Esophagus muscularis mucosa (tissue), 4 donors: ENCODE results near the gene METTL18. TPM values are rescaled to one million over a fixed set of nuclear protein-coding genes. Genes with fewer than 3 reads are reported as not detected.
A peak's percentile ranks its signal among the peaks of the same experiment; 100 is the strongest.

Experiments used
- DNase-seq: peaks from one replicate; pipeline ENCODE4 v3.0.0-alpha.2; 2017; ENCODE audit errors: extremely low spot score
- H3K27ac ChIP-seq, 4 donors: fragments of 200-600 bp; sonication (generic); replicated peaks in 1 of 4; 1 replicate in 3 of 4; 2 replicates in 1 of 4; pipeline ENCODE4 v1.5.1; 2016 to 2019; ENCODE audit warnings: mild to moderate bottlenecking in 1 of 4
- H3K27me3 ChIP-seq, 4 donors: fragments of 200-600 bp; sonication (generic); one replicate each; pipeline versions ENCODE4 v1.5.1 to v1.6.0; 2016 to 2019
- H3K36me3 ChIP-seq, 4 donors: fragments of 200-600 bp; sonication (generic); one replicate each; pipeline ENCODE4 v1.5.1; 2016 to 2019
- H3K4me1 ChIP-seq, 4 donors: fragments of 200-600 bp; sonication (generic); one replicate each; pipeline ENCODE4 v1.5.1; 2016 to 2019
- H3K4me3 ChIP-seq, 4 donors: fragments of 200-600 bp; sonication (generic); 1 replicate in 2 of 4; 2 replicates in 2 of 4; pipeline ENCODE4 v1.5.1; 2016 to 2019; ENCODE audit warnings: mild to moderate bottlenecking in 4 of 4, moderate library complexity in 1 of 4
- H3K9me3 ChIP-seq, 4 donors: fragments of 200-600 bp; sonication (generic); 1 replicate in 3 of 4; 2 replicates in 1 of 4; pipeline ENCODE4 v1.5.1; 2016 to 2019
- CTCF ChIP-seq, 3 experiments: fragments of 200-600 bp in 2 of 3; fragments of 450-650 bp in 1 of 3; sonication (generic) in 2 of 3; IDR thresholded peaks; one replicate each; pipeline ENCODE4 v1.5.1; 2017 to 2019; ENCODE audit warnings: antibody characterized with exemption in 3 of 3, mild to moderate bottlenecking in 2 of 3, moderate library complexity in 1 of 3
- EP300 ChIP-seq: sonication (generic); formaldehyde crosslinking; IDR thresholded peaks from one replicate; pipeline ENCODE4 v1.6.1; 2017; ENCODE audit warnings: antibody characterized with exemption
- POLR2A ChIP-seq: fragments of 450-650 bp; IDR thresholded peaks from one replicate; pipeline ENCODE4 v1.6.1; 2017; ENCODE audit warnings: antibody characterized with exemption, moderate library complexity, mild to moderate bottlenecking, low read depth
- POLR2AphosphoS5 ChIP-seq, 2 donors: sonication (generic); formaldehyde crosslinking; IDR thresholded peaks; one replicate each; pipeline ENCODE4 v1.6.1; 2017; ENCODE audit warnings: antibody characterized with exemption in 2 of 2
- WGBS: methylation state at CpG from one replicate; pipeline ENCODE4 v1.1.5; 2018; 5-methylcytosine and 5-hydroxymethylcytosine counted together
- intact Hi-C: fragments of 100-400 bp; cut with DNase I; formaldehyde crosslinking; loops from one replicate; pipeline ENCODE4 v1.15.1; 2023
- total RNA-seq, 4 donors: library from RNA; depleted of rRNA; stranded (reverse); fragments of >200 nt; gene quantifications; one replicate each; pipeline versions ENCODE4 v1.1.0 to v1.2.1, GENCODE V29; 2016

METTL18 gene
- 1 to 10 TPM; 5.6 to 6.8 (median 6.2) TPM for total RNA-seq

GRCh38 chr1:169794530-169795416 is at the start of gene METTL18:
Gene METTL18, minus strand, starts transcription at chr1:169794907. Its CDS starts 1,212 bp downstream, at chr1:169793695.
- Histone ChIP-seq H3K27me3 (no peaks in the 10 kb centered on the region), H3K4me1 (peaks cover 16 to 26% (median 20%) of the 10 kb centered on the region in 4 donors), H3K36me3 (no peaks in the 10 kb centered on the region), H3K9me3 (no peaks in the 10 kb centered on the region), H3K27ac (peak within 1 kb of the TSS; percentile 79 to 87 (median 86)), H3K4me3 (peak within 1 kb of the TSS; percentile 64 to 81 (median 70))
- WGBS = under 1% methylated on average over 38 of the region's 48 CpGs
- intact Hi-C loops = loop anchor here (5.0 kb wide), 1 partner anchor 98 kb away; the partner anchor contains the start of gene SCYL3
- TF ChIP-seq CTCF (IDR thresholded peaks at IDR 0.05) (no peak), POLR2AphosphoS5 (IDR thresholded peaks at IDR 0.05) (peak; percentile 75 to 88)
- peak; percentile 98 for DNase-seq

DNA sequence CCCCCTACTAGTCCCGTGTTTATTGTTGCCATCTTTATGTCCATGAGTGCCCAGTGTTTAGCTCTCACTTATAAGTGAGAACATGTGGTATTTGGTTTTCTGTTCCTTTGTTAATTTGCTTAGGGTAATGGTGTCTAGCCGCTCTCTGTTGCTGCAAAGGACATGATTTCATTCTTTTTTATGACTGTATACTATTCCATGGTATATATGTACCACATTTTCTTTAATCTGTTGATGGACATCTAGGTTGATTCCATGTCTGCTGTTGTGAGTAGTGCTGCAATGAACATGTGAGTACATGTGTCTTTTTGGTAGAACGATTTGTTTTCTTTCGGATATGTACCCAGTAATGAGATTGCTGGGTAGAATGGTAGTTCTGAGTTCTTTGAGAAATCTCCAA is 44.2 kb upstream of the METTL18 start:
- Histone ChIP-seq H3K4me3 (no peak overlapping the region), H3K36me3 (peaks cover 3 to 41% (median 16%) of the 10 kb centered on the region in 4 donors), H3K9me3 (no peaks in the 10 kb centered on the region), H3K4me1 (no peaks in the 10 kb centered on the region), H3K27ac (no peak overlapping the region), H3K27me3 (no peaks in the 10 kb centered on the region)
- TF ChIP-seq CTCF (IDR thresholded peaks at IDR 0.05) = no peak
- TF ChIP-seq POLR2AphosphoS5 (IDR thresholded peaks at IDR 0.05) = no peak
- no peak for TF ChIP-seq POLR2A
- TF ChIP-seq EP300 = no peak
- DNase-seq = no peak
- 72% methylated on average over 4 of the region's 4 CpGs for WGBS
- intact Hi-C loops = no loop called here

GRCh38 chr1:169836198-169836597 is 41.5 kb upstream of the METTL18 start:
- Histone ChIP-seq H3K36me3 (peaks cover 6 to 54% (median 22%) of the 10 kb centered on the region in 4 donors), H3K9me3 (no peaks in the 10 kb centered on the region), H3K27ac (no peak overlapping the region), H3K4me3 (no peak overlapping the region), H3K27me3 (no peaks in the 10 kb centered on the region), H3K4me1 (no peaks in the 10 kb centered on the region)
- no peak for DNase-seq
- TF ChIP-seq EP300 (no peak), POLR2A (no peak)
- intact Hi-C loops = no loop called here
- 100% methylated on average over 1 of the region's 1 CpG for WGBS

DNA sequence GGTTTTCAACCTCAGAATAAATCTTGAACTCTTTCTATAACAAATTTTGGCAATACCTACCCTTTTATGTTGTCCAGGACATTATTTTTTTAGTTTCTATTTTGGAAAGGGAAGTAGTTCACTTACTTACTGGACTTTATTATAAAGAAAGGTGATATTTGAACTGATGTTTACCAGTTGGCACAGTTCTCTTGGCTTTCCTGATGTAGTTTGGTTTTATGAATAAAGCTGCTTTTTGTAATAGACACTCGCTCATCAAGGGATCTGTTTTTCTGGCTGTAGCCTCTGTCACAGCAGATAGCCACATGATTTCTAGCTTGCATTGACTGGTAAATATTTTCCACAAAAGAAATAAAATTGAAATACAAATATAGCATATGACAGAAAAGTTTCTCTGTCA is 40.9 kb upstream of the METTL18 start:
- Histone ChIP-seq H3K36me3 (peaks cover 6 to 60% (median 23%) of the 10 kb centered on the region in 4 donors), H3K4me1 (no peaks in the 10 kb centered on the region), H3K4me3 (no peak overlapping the region), H3K9me3 (no peaks in the 10 kb centered on the region), H3K27ac (no peak overlapping the region), H3K27me3 (no peaks in the 10 kb centered on the region)
- intact Hi-C loops = no loop called here
- WGBS = 91% methylated on average over 1 of the region's 1 CpG
- TF ChIP-seq CTCF (IDR thresholded peaks at IDR 0.05) (no peak), EP300 (no peak), POLR2AphosphoS5 (IDR thresholded peaks at IDR 0.05) (no peak), POLR2A (no peak)
- no peak for DNase-seq

DNA sequence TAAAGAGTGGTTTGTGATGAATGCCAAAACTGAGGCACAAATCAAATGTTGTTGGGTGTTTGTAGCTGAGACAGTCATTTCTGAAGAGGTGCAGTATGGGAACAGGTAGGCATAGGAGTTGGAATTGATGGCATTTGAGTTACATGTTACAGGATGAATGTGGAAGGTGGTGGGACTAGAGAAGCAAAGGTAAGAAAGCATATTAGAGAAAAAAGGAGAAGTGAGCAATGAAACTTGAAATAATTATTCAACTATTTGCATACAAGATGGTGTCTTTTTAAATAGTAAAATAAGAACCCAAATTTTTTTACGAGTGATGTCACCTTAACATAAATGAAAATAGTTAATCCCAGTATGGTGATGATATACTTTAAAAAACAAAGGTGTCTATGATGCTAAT is 40.2 kb upstream of the METTL18 start:
- no peak overlapping the region for H3K27ac ChIP-seq
- TF ChIP-seq POLR2AphosphoS5 (IDR thresholded peaks at IDR 0.05) = no peak
- no peak for TF ChIP-seq EP300
- no peak for TF ChIP-seq POLR2A
- TF ChIP-seq CTCF (IDR thresholded peaks at IDR 0.05) = no peak
- intact Hi-C loops = no loop called here
- peaks cover 6 to 68% (median 28%) of the 10 kb centered on the region in 4 donors for H3K36me3 ChIP-seq
- 92% methylated on average over 1 of the region's 1 CpG for WGBS
- H3K4me1 ChIP-seq = no peaks in the 10 kb centered on the region
- no peaks in the 10 kb centered on the region for H3K9me3 ChIP-seq
- no peak overlapping the region for H3K4me3 ChIP-seq
- no peak for DNase-seq
- H3K27me3 ChIP-seq = no peaks in the 10 kb centered on the region
